ENCODE measurements around the gene CCDC185.

Gene CCDC185

DNA sequence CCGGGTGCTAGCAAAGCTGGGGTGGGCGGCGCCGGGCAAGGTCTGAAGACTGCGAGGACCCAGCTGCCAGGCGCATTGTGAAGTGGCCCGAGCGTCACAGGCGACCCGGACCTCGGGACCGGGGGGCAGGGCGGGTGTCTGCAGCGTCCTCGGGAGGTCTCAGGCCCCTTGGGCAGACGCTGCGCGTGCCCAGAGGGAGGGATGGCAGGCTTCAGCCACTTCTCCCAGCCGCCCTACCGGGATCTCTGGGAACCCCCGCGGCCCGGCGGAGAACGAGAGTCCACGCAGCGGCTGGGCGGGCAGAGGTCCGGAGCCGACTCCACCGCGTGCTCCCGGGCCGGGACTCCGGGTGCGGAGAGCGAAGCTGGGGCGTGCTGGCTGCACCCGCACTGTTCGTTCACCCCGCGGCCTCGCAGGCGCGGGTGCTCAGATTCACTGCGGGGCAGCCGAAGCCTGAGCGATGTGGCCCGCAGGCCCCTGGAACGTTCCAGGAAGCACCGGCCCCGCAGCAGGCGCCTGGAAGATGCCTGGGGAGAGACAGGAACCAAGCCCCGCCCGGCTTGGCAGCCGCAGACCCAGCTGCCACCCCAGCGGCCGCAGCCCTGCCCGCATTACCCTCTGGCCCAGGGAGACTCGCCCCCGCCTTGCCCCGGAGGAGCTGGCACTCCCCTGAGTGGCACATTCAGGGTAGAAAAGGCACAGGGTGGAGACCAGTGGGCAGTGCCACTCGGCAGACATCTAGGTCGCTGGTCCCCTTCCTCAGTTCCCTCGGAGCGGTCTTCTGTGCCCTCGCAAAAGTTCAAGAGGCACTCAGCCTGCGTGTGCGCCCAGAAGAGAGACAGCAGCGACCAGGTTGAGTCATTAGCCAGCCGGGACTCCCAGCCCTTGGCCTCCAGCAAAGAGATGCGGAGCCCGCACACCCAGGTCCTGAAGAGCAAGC is at the start of gene CCDC185:
Gene CCDC185 (plus strand): TSS at position 141 of the 940 bp plus-strand sequence. CDS start 61 bp downstream, at position 202.
- no peak for DNase-seq

DNA sequence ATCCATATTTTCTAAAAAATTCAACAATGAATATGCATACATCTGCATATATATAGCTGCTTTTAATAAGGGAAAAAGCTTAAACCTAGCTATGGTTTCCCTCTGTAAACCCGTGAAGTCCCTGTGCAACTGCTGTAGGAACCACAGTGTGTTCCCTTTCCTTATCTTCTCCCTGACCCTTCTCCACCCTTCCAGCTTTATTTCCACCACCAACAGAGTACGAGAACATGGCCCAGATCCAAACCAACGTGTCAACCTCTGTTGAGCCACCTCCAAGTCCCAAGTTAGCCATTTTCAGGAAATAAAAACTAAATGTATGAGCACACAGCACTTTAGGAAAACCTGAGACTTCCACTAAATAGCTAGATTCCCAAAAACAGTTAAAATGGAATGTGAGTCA is 49.5 kb upstream of the CCDC185 start:
- DNase-seq = no peak

DNA sequence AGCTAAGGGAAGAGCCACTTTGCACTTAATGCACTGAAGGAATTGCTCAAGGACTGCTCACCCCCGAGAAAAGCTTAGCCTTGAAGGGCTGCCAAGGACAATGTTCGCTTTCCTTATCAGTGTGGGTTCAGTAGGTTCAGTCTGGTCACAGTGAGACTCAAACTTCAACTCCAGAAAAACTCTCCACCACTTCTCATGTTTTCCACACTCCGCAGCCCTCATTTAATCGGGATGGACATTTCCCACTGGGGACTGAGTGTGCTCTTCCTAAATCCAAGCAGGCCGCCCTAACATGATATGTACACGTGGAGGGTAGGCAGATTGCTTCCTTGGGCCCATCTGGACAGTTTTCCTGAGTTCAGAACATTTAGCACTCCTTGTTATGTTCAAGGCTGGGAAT is 48.7 kb upstream of the CCDC185 start:
- DNase-seq = no peak

DNA sequence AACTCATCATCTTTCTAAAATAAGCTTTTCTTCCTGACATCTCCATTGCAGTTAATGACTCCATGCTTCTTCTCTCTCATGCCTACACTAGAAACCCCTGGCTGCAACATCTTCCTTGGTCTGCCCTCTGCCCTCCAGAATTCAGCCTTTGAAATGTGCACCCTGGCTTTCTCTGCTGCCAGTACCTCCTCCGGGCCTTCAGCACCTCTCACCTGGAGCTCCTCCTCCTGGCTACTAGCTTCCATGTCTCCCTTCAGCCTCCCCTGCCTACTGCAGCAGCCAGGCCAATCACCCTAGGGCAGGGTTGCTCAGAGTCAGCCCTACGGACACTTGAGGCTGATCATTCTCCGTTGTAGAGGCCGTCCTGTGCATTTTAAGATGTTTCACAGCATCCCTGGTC is 47.5 kb upstream of the CCDC185 start:
- DNase-seq = no peak

DNA sequence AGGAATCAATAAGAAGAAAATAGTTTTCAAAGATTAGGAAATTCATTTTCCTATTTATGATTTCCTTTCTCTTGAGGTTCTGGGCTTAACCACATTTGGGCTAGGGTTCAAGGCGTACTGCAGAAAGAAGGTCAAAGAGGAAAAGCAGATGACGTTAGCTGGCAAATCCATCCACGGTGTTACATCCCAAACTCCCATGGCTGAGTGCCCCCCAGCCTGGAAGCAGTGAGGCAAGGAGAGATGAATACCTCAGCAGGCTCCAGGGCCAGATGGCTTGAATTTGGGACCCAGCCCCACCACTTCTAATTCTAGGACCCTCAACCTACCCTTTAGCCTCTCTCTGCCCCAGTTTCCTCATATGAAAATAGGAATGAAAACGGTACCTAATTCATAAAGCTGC is 46.9 kb upstream of the CCDC185 start:
- DNase-seq = no peak

DNA sequence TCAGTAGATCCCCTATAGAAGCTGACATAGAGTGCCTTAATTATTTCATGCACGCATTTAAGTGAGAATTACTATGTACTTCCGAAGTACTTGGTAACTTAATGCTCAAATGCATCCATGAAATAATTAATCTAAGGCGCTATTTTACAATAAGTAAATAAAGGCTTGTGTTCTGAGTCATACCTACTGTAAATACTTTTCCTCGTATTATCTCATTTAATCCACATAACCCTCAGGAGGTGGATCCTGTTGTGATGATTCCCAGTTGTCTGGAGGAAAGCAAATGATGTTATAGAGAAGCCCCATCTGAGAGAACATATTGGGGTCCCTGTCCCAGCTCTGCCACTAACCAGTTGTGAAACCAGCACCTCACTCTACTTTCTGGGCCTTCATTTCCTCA is 45.6 kb upstream of the CCDC185 start:
- DNase-seq = no peak

DNA sequence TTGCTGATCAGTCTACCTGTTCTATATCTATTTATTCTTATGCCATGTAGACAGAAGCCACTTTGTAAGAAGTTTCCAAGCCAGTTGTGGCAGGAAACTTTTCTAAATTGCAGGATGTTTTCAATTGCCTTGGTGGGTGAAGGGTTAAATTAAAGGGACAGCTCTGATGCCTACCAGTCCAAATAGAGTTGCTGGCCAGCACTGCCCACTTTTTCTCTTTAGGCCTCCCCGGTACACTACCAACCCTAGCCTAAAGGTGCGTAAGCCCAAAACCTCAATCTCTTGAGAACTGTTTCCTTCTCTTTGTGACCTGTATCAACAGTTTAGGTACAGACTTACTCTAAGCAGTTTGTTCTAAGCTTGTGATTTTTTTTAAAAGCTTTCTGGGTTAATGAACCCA is 44.8 kb upstream of the CCDC185 start:
- no peak for DNase-seq

DNA sequence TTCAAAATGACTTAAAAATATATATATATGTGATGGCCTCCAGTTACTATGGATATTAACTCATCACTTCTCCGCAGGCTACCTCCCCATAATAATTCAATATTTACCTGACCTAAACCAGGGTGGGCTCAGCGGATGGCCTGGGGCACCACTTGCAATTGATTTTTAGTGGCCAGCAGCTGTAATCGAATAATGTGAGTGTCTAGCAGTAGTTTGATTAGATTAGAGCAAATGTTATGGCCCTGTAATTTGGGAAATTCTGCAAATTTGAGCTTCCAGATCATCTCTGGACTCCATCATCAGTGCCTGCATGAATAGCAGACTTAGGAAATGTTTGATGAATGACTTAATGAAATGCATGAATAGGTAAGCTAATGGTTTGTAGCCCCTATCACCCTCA is 44.0 kb upstream of the CCDC185 start:
- no peak for DNase-seq

DNA sequence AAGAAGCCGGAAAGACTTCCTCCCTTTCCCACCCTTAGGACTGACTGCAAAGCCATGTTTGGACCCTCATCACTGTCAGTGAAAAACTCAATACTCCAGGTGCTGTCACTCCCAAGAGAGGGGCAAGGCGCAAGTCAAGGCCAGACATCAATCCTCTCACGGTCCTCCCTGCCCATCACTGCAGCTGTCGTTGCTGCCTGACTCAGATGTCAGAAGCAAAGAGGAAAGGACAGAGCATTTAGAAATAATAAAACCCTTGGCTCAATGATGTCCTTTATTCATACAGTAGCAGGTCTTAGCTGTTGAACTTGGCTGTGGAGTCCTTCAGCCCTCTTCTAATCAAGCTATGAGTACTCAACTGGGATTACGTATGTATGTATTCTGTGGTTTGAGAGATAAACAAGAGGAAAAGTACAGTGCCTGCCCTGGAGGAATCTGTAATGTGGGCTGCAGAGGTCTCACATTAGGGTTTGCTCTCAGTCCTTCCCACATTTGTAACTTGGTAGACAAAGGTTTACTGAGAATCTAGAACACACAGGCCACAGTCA is 42.8 kb upstream of the CCDC185 start:
- DNase-seq = no peak

DNA sequence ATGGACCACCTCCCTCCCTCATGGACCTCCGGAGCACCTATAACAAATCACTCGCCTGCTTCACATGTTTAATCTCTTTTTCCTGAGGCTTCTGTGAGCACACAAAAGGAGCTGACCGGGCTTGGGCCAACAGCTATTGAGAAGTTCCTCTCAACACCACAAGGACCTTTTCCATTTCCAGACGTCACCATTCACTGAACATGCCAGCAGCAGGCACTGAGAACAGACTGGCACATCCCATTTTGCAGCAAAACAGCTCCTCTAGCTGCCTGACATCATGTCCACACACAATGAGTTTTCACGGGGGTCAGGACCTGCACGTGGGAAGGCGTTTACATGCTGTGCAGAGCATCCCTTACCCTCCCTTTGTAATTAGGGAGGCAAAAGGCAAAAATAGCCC is 40.3 kb upstream of the CCDC185 start:
- no peak for DNase-seq

DNA sequence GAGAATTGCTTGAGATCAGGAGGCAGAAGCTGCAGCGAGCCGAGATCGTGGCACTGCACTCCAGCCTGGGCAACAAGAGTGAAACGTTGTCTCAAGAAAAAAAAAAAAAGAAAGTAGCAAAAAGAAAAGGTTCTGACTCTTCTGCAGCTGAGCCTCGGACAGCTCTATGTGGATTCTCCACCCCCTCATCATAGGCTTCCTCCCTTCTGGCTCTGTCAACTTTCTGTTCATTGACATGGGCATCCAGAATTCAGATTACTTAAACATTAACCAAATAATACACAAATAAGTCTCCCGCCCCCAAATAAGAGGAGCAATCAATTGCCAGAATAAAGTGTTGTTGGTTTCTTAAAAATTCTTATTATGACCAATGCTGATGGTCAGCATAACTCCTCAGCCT is 39.3 kb upstream of the CCDC185 start:
- no peak for DNase-seq

DNA sequence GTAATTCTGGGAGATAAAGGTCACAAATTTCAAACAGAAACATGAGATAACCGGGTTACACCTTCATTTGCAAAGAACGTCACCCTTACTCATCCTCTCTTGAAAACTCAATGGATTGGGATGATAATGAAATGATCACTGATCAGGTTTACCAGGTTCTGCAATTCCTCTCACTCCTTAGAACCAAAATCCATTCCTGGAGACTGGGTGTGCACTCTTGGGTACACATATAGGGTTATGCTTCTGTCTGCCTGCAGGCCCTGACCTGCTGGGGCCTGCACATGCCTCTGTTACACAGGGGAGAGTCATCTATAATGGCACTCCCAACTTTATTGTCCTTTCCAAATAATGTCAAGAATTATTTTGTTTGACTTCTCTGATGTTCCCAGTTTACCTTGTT is 37.5 kb upstream of the CCDC185 start:
- DNase-seq = no peak

DNA sequence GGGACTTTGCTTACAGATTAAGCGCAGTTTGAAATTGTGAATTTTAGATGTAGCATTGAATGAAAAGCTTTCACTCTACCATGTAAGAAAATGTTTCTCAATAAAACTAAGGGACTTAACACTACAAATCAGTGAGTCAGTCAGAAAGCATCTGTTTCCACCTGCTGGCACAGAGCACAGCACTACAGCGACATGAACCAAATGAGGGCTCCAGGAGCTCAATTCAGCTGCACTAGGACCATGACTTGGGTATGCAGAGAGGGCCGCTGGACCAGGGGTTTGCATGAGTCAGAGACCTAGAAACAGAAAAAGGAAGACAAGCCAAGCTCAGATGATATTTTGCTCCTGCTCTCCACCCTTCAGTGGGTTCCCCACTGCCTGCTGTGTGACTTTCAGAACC is 34.4 kb upstream of the CCDC185 start:
- DNase-seq = no peak

DNA sequence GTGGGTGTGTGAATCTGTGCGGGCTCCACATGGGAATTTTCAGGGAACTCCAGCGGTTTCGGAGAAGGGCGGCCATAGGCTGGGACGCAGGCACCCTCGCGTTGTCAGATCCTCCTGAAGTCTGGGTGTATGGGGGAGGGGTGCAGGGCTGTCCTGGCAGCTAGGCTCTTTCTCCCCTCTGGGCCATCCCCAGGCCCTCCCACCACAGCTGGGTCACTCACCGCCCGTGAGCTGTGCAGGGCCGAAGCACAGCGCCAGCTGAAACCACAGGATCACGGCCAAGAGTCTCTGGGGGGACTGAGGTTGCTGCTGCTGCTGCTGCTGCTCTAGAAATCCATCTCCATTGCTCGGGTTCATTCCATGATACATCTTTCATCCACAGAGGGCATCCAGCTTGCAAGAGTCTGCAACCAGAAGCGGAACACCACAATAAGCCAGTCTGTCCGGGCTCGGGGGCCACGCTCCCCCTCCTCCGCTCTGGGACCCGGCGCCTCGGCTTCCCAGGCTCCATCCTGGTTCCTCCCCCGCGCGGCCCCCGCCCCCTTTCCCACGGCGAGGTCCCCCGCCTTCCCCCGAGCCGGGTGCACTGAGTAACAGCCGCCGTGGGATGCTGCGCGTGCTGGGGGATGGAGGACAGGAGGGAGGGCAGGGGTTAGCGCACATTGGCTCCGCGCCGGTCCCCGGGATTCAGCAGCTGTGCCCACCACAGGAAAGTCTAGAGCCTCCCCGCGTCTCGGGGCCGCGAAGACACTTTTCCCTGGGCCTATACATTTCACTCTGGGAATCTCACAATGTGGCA is 30.0 kb upstream of the CCDC185 start:
- DNase-seq = peak; percentile 17 to 35

DNA sequence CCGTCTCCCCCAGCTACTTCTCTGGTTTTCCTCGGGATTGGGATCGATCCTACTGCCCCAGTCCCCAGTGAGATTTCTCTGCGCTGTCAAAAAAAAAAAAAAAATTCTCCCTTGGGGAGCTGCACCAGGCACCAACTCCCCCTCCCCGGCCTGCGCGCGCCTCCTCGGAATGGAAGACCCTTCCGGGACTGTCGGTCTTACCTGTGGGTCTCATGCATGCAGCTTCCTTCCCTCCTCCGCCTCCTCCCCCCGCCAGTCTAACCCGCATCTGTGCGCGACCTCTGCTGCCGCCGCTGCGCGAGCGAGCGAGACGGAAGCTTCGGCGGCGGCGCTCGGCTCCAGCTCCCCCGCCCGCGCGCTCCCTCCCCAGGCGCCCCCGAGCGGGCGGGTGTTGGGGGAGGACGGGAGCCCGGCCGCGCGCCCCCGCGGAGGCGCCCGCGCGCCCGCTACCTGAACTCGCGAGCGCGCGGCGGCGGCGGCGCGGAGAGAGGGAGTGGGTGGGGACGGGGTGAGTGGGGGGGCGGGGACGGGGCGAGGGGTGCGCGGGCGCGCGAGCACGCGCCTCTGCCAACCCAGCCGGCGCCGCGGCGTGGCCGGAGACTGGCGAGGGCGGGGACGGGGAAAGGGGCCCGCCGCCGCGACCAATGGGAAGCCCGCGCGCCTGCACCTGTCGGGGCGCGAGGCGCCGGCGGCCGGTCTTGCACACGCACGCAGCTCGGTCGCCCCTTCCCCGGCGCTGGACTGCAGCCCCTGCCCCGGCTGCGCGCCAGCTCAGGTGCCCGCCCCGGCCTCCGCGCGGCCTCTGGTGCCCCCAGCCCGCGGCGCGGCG is 29.1 kb upstream of the CCDC185 start, which contains the start of gene SUSD4:
Gene SUSD4 (minus strand): TSS at position 321 of the 829 bp plus-strand sequence. CDS start 751 bp downstream, outside the sequence.
- peak; percentile 63 to 76 for DNase-seq

DNA sequence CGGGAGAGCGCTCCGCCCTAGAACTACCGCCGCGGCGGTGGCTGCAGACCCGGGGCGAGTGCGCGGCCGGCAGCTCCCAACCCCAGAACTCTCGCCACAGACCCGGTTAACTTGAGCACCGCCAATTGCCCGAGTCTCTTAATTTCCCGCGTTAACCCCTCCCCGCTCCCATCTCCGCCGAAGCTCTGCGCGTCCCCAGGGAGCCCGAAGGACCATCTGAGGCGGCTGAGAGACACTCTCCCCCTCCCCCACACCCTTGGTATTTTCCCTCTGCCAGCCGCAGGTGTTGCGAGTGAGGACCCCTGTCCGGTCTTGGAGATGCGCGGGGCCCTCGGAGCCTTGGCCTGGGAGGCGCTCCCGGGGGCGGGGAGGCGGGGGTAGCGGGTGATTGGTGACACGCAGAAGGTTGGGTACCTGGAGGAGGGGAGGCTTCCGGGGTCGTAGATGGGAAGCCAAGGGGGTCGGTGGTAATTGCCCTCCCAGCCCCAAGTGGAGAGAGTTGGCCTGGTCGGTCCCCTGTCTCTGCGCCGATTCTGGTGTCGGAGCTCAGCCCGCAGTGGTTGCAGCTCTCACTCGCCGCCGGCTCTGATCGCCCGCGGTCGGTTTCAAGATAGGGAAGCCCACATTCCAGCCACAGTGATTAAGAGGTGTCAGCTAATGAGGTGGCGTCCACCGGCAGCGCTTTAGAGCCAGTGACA is 28.4 kb upstream of the CCDC185 start:
- peak; percentile 7 to 10 for DNase-seq

DNA sequence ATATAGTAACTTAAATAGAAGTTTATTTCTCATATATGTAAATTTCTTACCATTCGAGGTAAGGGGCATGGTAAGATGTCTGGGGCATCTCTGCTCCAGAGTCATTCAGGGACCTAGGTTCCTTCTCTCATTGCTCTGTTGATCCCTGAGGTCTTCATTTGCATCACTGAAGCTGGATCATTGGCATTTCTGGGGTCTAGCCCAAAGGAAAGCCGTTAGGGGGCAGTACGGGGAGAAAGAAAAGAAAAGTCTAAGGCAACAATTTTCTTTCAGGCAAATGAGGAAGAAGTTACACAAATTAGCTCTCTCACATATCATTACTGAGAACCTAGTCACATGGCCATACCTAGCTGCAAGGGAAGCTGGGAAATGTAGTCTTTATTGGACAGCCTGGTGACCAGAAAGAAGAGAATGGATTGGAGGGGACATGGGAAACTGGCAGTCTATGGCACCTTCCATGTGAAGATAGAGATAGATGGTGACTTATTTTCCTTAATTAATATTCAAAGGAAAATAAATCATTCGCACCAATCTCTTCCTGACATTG is 19.1 kb upstream of the CCDC185 start:
- DNase-seq = no peak

DNA sequence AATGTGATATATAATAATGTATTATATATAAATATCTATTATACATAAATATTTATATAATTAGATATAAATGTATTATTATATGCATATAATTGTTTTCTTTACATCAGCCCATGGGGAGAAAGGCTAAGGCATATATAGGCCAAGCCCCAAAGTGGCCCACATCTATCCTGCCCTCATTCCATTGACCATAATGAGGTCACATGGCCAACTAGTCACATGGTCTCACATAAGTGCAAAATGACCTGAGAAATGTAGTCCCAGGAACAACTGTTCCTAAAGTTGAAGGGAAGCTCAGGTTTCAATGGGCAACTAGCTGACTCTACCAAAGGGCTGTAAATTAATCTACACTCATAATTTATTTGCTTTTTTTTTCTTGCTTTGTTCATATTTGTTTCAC is 14.5 kb upstream of the CCDC185 start:
- no peak for DNase-seq

DNA sequence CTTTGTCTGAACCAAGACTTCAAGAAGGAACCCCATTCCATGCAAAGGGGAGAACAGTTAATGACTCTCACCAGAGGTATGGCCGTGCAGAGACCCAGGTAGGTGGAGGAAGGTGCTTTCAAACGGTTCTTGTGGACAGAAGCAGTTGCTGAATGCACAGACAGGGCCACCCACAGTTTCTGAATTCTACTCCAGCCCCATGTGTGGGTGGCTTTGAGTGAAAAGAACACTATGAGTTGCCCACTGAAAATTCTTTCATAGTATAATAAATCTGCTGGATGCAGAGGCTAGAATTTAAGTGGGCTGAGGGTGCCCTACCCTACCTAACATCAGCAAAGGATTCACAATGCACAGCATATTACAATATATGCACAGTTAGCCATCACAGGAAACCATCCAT is 7.2 kb upstream of the CCDC185 start:
- DNase-seq = no peak

DNA sequence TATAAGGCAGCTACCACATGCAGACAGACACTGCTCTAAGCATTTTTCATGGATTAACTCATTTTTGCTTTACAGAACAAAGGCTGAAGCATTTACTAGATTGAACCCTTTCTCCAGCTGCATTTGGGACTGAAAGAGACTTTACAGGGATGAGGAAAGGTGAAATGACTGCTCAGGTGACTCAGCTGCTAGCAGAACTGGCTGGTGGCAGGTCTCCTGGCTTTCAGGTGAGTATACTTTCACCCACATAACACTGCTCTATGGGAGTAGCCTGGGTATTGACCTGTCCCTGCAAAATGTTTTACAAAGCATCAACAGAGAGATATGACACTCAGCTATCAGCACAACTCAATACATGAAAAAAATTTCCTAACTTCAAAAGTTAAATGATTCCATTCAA is 2.6 kb upstream of the CCDC185 start:
- DNase-seq = no peak

DNA sequence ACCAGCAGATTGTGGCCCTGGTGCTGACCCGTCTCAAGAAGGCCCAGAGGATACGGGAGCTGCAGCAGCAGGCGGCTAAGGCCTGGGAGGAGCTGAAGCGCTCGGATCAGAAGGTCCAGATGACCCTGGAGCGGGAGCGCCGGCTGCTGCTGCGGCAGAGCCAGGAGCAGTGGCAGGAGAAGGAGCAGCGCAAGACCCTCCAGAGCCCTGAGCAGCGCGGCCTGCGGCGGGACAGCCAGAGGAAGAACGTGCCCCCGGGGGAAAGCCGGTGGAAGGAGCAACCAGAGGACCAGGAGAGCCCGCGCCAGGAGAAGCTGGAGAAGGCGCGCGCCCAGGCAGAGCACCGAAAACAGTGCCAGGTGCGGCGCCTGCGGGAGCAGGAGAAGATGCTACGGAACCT is 1.0 kb downstream of the CCDC185 start:
- no peak for DNase-seq

DNA sequence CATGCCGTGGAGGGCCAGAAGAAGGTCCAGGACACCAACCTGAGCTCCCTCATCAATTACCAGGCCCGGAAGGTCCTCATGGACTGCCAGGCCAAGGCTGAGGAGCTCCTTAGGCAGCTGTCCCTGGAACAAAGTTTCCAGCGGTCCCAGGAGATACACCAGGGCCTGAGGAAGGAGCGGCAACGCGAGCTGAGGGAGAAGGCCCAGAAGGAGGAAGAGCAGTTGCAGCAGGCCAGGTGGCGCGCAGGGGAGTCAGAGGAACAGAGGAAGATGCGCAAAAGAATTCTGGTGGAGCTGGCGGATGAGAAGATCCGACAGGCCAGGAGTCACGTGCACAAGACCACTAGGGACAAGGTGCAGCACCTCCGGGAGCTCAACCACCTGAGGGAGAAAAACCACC is 1.5 kb downstream of the CCDC185 start:
- no peak for DNase-seq
